CD14-positive monocyte (primary cell): ENCODE results near the gene SYMPK. TPM values are rescaled to one million over a fixed set of nuclear protein-coding genes. Genes with fewer than 3 reads are reported as not detected.

Experiments
- DNase-seq, 3 donors: peaks; one replicate each; pipeline ENCODE4 v3.0.0-alpha.2; 2011 to 2022
- H2AFZ ChIP-seq: 2 replicates; pipeline ENCODE4 v1.6.0; 2012; ENCODE audit warnings: mild to moderate bottlenecking, low read depth, low read length, inconsistent platforms; ENCODE audit not compliant: insufficient read depth, poor library complexity, severe bottlenecking
- H3K27ac ChIP-seq, 2 donors: 1 replicate in 1 of 2; 2 replicates in 1 of 2; pipeline ENCODE4 v1.5.1; 2012 to 2013; ENCODE audit warnings: low read length in 2 of 2, control low read depth in 1 of 2, inconsistent platforms in 1 of 2, low read depth in 1 of 2, mild to moderate bottlenecking in 1 of 2
- H3K27me3 ChIP-seq, 2 donors: one replicate each; pipeline versions ENCODE4 v1.6.0 to v1.6.1; 2011 to 2013; ENCODE audit warnings: low read length in 2 of 2; ENCODE audit not compliant: control insufficient read depth in 2 of 2, insufficient read depth in 2 of 2
- H3K36me3 ChIP-seq, 2 donors: replicated peaks in 1 of 2; 1 replicate in 1 of 2; 2 replicates in 1 of 2; pipeline versions ENCODE4 v1.5.1 to v1.6.1; 2012 to 2013; ENCODE audit warnings: low read length in 2 of 2, control low read depth in 1 of 2, inconsistent platforms in 1 of 2, mild to moderate bottlenecking in 1 of 2; ENCODE audit not compliant: insufficient read depth in 2 of 2, control insufficient read depth in 1 of 2
- H3K4me1 ChIP-seq, 2 donors: 1 replicate in 1 of 2; 2 replicates in 1 of 2; pipeline versions ENCODE4 v1.5.1 to v1.6.1; 2012 to 2013; ENCODE audit warnings: low read length in 2 of 2, control low read depth in 1 of 2, inconsistent platforms in 1 of 2, mild to moderate bottlenecking in 1 of 2, moderate library complexity in 1 of 2; ENCODE audit not compliant: insufficient read depth in 2 of 2, control insufficient read depth in 1 of 2
- H3K4me2 ChIP-seq: replicated peaks from 2 replicates; pipeline ENCODE3; 2012; ENCODE audit warnings: low read length, moderate library complexity, mild to moderate bottlenecking; ENCODE audit not compliant: poor library complexity, severe bottlenecking; ENCODE audit errors: extremely low read depth
- H3K4me3 ChIP-seq, 3 experiments: fragments of 200-600 bp in 1 of 3; sonication (generic) in 1 of 3; replicated peaks in 1 of 3; 1 replicate in 2 of 3; 2 replicates in 1 of 3; pipeline ENCODE4 v1.5.1; 2011 to 2013; ENCODE audit warnings: low read length in 3 of 3, mild to moderate bottlenecking in 3 of 3, control low read depth in 2 of 3, low read depth in 2 of 3, inconsistent platforms in 1 of 3, moderate library complexity in 1 of 3
- H3K79me2 ChIP-seq: 2 replicates; pipeline ENCODE4 v1.6.0; 2012; ENCODE audit warnings: mild to moderate bottlenecking, control low read depth, inconsistent platforms, low read length, moderate library complexity; ENCODE audit not compliant: insufficient read depth
- H3K9ac ChIP-seq: 2 replicates; pipeline ENCODE4 v1.6.0; 2017; ENCODE audit warnings: low read length, mild to moderate bottlenecking; ENCODE audit not compliant: insufficient read depth, poor library complexity, severe bottlenecking
- H3K9me3 ChIP-seq, 2 donors: replicated peaks in 1 of 2; 1 replicate in 1 of 2; 2 replicates in 1 of 2; pipeline versions ENCODE4 v1.5.1 to v1.6.1; 2012 to 2013; ENCODE audit warnings: low read length in 2 of 2, control low read depth in 1 of 2; ENCODE audit not compliant: control insufficient read depth in 1 of 2, insufficient read depth in 1 of 2
- H4K20me1 ChIP-seq: 2 replicates; pipeline ENCODE4 v1.6.0; 2012; ENCODE audit warnings: mild to moderate bottlenecking, low read length, control low read depth, moderate library complexity; ENCODE audit not compliant: insufficient read depth
- H3K27ac Mint-ChIP-seq, 7 donors: one replicate each; pipeline ENCODE4 v1.8.0; 2020; ENCODE audit warnings: mild to moderate bottlenecking in 7 of 7, mixed read lengths in 7 of 7, moderate library complexity in 6 of 7, inconsistent platforms in 2 of 7
- H3K27me3 Mint-ChIP-seq, 3 donors: one replicate each; pipeline ENCODE4 v1.8.0; 2021 to 2022; ENCODE audit warnings: low read depth in 3 of 3, mild to moderate bottlenecking in 3 of 3, mixed read lengths in 3 of 3, moderate library complexity in 3 of 3, inconsistent platforms in 1 of 3
- H3K36me3 Mint-ChIP-seq, 2 donors: one replicate each; pipeline ENCODE4 v1.8.0; 2020; ENCODE audit warnings: mixed read lengths in 2 of 2, inconsistent platforms in 1 of 2, mild to moderate bottlenecking in 1 of 2
- H3K4me1 Mint-ChIP-seq: one replicate; pipeline ENCODE4 v1.8.0; 2020; ENCODE audit warnings: mild to moderate bottlenecking, mixed read lengths
- H3K4me3 Mint-ChIP-seq, 2 donors: one replicate each; pipeline ENCODE4 v1.8.0; 2020; ENCODE audit warnings: mild to moderate bottlenecking in 2 of 2, mixed read lengths in 2 of 2, moderate library complexity in 1 of 2
- H3K9me3 Mint-ChIP-seq, 7 donors: one replicate each; pipeline ENCODE4 v1.8.0; 2020 to 2022; ENCODE audit warnings: mixed read lengths in 7 of 7, mild to moderate bottlenecking in 6 of 7, moderate library complexity in 6 of 7, inconsistent platforms in 2 of 7
- CTCF ChIP-seq: fragments of 200-600 bp; IDR thresholded peaks from one replicate; pipeline ENCODE4 v1.8.0; 2022; ENCODE audit warnings: antibody characterized with exemption, mild to moderate bottlenecking
- WGBS: methylation state at CpG from one replicate; pipeline ENCODE4 v1.1.5; 2013; ENCODE audit warnings: missing lambda C conversion rate; ENCODE audit not compliant: insufficient coverage; 5-methylcytosine and 5-hydroxymethylcytosine counted together
- intact Hi-C, 2 donors: fragments of 100-400 bp; cut with micrococcal nuclease; formaldehyde crosslinking; loops; one replicate each; pipeline versions ENCODE4 v1.15.0 to v1.15.1; 2023
- polyA minus RNA-seq: library from RNA; depleted of rRNA, polyadenylated mRNA; stranded (reverse); fragments of >200 nt; gene quantifications from 2 replicates; pipeline ENCODE4 v1.2.3, GENCODE V29; 2012
- polyA plus RNA-seq, 3 donors: library from polyadenylated mRNA; depleted of rRNA in 1 of 3; unstranded in 2 of 3; stranded (reverse) in 1 of 3; fragments of 300-500 nt in 2 of 3; fragments of >200 nt in 1 of 3; fragmentation: Illumina TruSeq in 2 of 3; gene quantifications; 1 replicate in 2 of 3; 2 replicates in 1 of 3; pipeline ENCODE4 v1.2.3, GENCODE V29; 2012 to 2021
- total RNA-seq, 12 experiments: library from RNA in 1 of 12; stranded (reverse) in 1 of 12; fragments of 120-200 nt in 1 of 12; gene quantifications; one replicate each; pipeline ENCODE4 v1.2.4 and lab custom pipeline; 2013 to 2026; ENCODE audit warnings: mixed read lengths in 6 of 12, inconsistent platforms in 1 of 12

Gene SYMPK
- total RNA-seq (2013), result 31.8 TPM
- 10 to 100 TPM in 2 of 3 donors, 1 to 10 TPM in 1; 5.6 to 96.1 (median 15.7) TPM for polyA plus RNA-seq
- 45.0 and 66.2 TPM in 2 replicates for polyA minus RNA-seq
- total RNA-seq (lab: John Stamatoyannopoulos, UW), result 23.4 to 84.2 (median 53.9) reads per million in 11 experiments

- peaks cover 49% of the 10 kb centered on the region for H3K79me2 ChIP-seq
- H3K4me3 ChIP-seq, result peak within 1 kb of the TSS; percentile 80 to 89 (median 86)
- H3K9me3 ChIP-seq, result peaks cover 0 to 8% of the 10 kb centered on the region in 2 donors
- peaks cover 0 to 20% (median 10%) of the 10 kb centered on the region in 7 donors for H3K9me3 Mint-ChIP-seq
- peak; percentile 98 for DNase-seq
- H4K20me1 ChIP-seq, result peaks cover 37% of the 10 kb centered on the region
- H3K4me2 ChIP-seq, result peak within 1 kb of the TSS; percentile 78
- peaks cover 30% of the 10 kb centered on the region for H3K4me1 Mint-ChIP-seq
- H2AFZ ChIP-seq, result peak within 1 kb of the TSS; percentile 87
- peak within 1 kb of the TSS; percentile 87 to 98 (median 97) for H3K27ac Mint-ChIP-seq
- TF ChIP-seq CTCF, result no peak
- H3K4me1 ChIP-seq, result peaks cover 27 to 37% of the 10 kb centered on the region in 2 donors
- peaks cover 37 to 48% (median 46%) of the 10 kb centered on the region in 3 donors for H3K27me3 Mint-ChIP-seq
- peaks cover 21 to 35% of the 10 kb centered on the region in 2 donors for H3K27me3 ChIP-seq
- H3K9ac ChIP-seq, result peak within 1 kb of the TSS; percentile 90
- peaks cover 27 to 33% of the 10 kb centered on the region in 2 donors for H3K36me3 Mint-ChIP-seq
- WGBS, result under 1% methylated on average over 56 of the region's 65 CpGs
- peak within 1 kb of the TSS; percentile 94 to 97 for H3K27ac ChIP-seq
- intact Hi-C loops, result loop anchor here (1.0 to 10.0 kb wide), 6 partner anchors 24 to 992 kb away; partner anchors contain the start of genes IRF2BP1 (in 2 of the 2), AP2S1 (in 1 of the 2), CCDC61 (in 1 of the 2) and FBXO46 (in 1 of the 2)
- peak within 1 kb of the TSS; percentile 88 to 92 for H3K4me3 Mint-ChIP-seq
- H3K36me3 ChIP-seq, result peaks cover 18 to 21% of the 10 kb centered on the region in 2 donors
Measured at GRCh38 chr19:45862564-45863334, at the start of gene SYMPK. SYMPK (minus strand) TSS chr19:45863147; CDS start chr19:45854495, 8,652 bp downstream.

- H3K9me3 Mint-ChIP-seq, result no peaks in the 10 kb centered on the region
Measured at GRCh38 chr19:45911291-45911690, 48.3 kb upstream of the SYMPK start.

More at GRCh38 chr19:45911291-45911690, 48.3 kb upstream of the SYMPK start:
- H3K9me3 ChIP-seq, result no peaks in the 10 kb centered on the region
- H3K4me1 ChIP-seq, result no peaks in the 10 kb centered on the region
- H2AFZ ChIP-seq, result peak overlapping the region; percentile 0
- H3K36me3 Mint-ChIP-seq, result no peaks in the 10 kb centered on the region
- H3K4me1 Mint-ChIP-seq, result no peaks in the 10 kb centered on the region
- no peak overlapping the region for H3K27ac ChIP-seq
- no peak for DNase-seq
- no peak overlapping the region for H3K4me2 ChIP-seq
- peaks cover 24 to 43% (median 31%) of the 10 kb centered on the region in 3 donors for H3K27me3 Mint-ChIP-seq
- H3K27ac Mint-ChIP-seq, result peak overlapping the region in 2 of 7 donors; percentile 16 to 23
- H3K79me2 ChIP-seq, result no peaks in the 10 kb centered on the region
- H3K9ac ChIP-seq, result no peak overlapping the region
- no peaks in the 10 kb centered on the region for H3K36me3 ChIP-seq
- WGBS, result 92% methylated on average over 8 of the region's 8 CpGs
- no peak for TF ChIP-seq CTCF
- H3K4me3 ChIP-seq, result no peak overlapping the region
- no peaks in the 10 kb centered on the region for H4K20me1 ChIP-seq
- peaks cover 0 to 2% of the 10 kb centered on the region in 2 donors for H3K27me3 ChIP-seq
- H3K4me3 Mint-ChIP-seq, result no peak overlapping the region
- intact Hi-C loops, result no loop called here
